OCI-LY1 (cell line): ENCODE results near the gene LARP4B.

Source experiments
- EZH2 ChIP-seq: fragments of 200-600 bp; sonication (generic), shearing (Covaris generic); IDR thresholded peaks from 2 replicates; pipeline ENCODE4 v1.8.0; 2017; ENCODE audit warnings: borderline replicate concordance, mixed run types, mild to moderate bottlenecking, antibody characterized with exemption, low read length, moderate library complexity, mixed read lengths
- TF ChIP-seq, protein P1 (sequence below): fragments of 200-600 bp; sonication (generic), shearing (Covaris generic); IDR thresholded peaks from 2 replicates; pipeline ENCODE4 v1.5.1; 2017; ENCODE audit warnings: mild to moderate bottlenecking, antibody characterized with exemption, low read length, moderate library complexity, mixed read lengths

DNA sequence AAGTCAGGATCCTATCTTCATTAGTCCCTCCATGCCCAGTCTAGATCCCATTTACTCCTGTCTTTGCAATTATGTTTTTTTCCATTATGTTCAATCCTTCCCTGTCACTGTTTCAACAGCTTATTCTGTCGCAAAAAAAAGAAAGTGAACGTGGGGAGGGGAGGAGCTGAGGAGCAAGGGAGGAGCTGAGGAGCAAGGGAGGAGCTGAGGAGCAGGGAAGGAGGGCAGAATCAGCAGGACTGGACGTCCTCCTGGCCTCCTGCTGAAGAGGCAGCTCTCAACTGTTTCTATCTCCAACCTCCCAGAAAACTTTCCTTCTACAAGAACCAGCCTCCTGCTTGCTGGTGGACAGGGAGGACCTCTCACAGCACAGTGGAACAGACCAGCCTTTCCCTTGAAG, 26.0 kb downstream of the LARP4B start:
- TF ChIP-seq, protein P1, sequence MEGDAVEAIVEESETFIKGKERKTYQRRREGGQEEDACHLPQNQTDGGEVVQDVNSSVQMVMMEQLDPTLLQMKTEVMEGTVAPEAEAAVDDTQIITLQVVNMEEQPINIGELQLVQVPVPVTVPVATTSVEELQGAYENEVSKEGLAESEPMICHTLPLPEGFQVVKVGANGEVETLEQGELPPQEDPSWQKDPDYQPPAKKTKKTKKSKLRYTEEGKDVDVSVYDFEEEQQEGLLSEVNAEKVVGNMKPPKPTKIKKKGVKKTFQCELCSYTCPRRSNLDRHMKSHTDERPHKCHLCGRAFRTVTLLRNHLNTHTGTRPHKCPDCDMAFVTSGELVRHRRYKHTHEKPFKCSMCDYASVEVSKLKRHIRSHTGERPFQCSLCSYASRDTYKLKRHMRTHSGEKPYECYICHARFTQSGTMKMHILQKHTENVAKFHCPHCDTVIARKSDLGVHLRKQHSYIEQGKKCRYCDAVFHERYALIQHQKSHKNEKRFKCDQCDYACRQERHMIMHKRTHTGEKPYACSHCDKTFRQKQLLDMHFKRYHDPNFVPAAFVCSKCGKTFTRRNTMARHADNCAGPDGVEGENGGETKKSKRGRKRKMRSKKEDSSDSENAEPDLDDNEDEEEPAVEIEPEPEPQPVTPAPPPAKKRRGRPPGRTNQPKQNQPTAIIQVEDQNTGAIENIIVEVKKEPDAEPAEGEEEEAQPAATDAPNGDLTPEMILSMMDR, result no peak
- TF ChIP-seq EZH2, result no peak
